K562 (cell line): Measurements from ENCODE around the gene PHF19. TPM values are rescaled to one million over a fixed set of nuclear protein-coding genes. Genes with fewer than 3 reads are reported as not detected.

Source experiments
- ATAC-seq: fragments of 200-7000 bp; cut with Tn5 transposase; 3 replicates; pipeline ENCODE4 v1.9.1; 2020; ENCODE audit warnings: moderate library complexity
- BruUV-seq: library from RNA; stranded (reverse); fragments of 400-500 nt; replicated peaks from 2 replicates; lab custom pipeline; 2021; lab: Mats Ljungman, UMichigan
- CTCF ChIA-PET: fragments of 300-600 bp; formaldehyde crosslinking; extraction: SDS; loops from one replicate; lab custom pipeline; 2021; ENCODE audit warnings: low intra/inter-chr PET ratio; lab: Yijun Ruan, JAX
- POLR2A ChIA-PET: fragments of 300-600, 350-650 bp; sonication (Branson Sonifier 250); formaldehyde crosslinking; extraction: SDS; loops from one replicate; lab custom pipeline; 2021; ENCODE audit warnings: antibody characterized with exemption, inconsistent platforms; lab: Yijun Ruan, JAX
- DNase-seq, 4 experiments: peaks; one replicate each; pipeline versions ENCODE4 v3.0.0 to v3.0.0-alpha.2; 2011 to 2018; ENCODE audit warnings: low spot score in 3 of 4, mixed read lengths in 3 of 4; ENCODE audit errors: extremely low read depth in 1 of 4
- FAIRE-seq: peaks from 2 replicates; lab custom pipeline; 2011; peaks lifted over from hg19 to GRCh38; lab: Jason Lieb, UNC
- H2AFZ ChIP-seq: 2 replicates; pipeline ENCODE4 v1.6.0; 2011; ENCODE audit warnings: low read depth, low read length, control low read depth, inconsistent platforms
- H3K27ac ChIP-seq: fragments of 200-600 bp; 3 replicates; pipeline ENCODE4 v1.8.0; 2011; ENCODE audit warnings: low read depth, mild to moderate bottlenecking, control low read depth, inconsistent platforms, low read length, moderate library complexity, mixed read lengths; ENCODE audit errors: extremely low read depth
- H3K27me3 ChIP-seq, 2 experiments: fragments of 300-600 bp in 1 of 2; 2 replicates in 1 of 2; 3 replicates in 1 of 2; pipeline versions ENCODE4 v1.6.0 to v1.8.0; 2011; ENCODE audit warnings: inconsistent platforms in 2 of 2, low read length in 2 of 2, mild to moderate bottlenecking in 1 of 2, mixed read lengths in 1 of 2, moderate library complexity in 1 of 2; ENCODE audit not compliant: control insufficient read depth in 2 of 2, insufficient read depth in 2 of 2
- H3K36me3 ChIP-seq: fragments of 300-600 bp; 3 replicates; pipeline ENCODE4 v1.8.0; 2011; ENCODE audit warnings: mild to moderate bottlenecking, low read length, inconsistent platforms; ENCODE audit not compliant: control insufficient read depth, insufficient read depth
- H3K4me1 ChIP-seq, 2 experiments: fragments of 200-600 bp in 1 of 2; replicated peaks in 1 of 2; 2 replicates in 1 of 2; 3 replicates in 1 of 2; pipeline versions ENCODE4 v1.5.1 to v1.8.0; 2011; ENCODE audit warnings: inconsistent platforms in 2 of 2, low read length in 2 of 2, mild to moderate bottlenecking in 1 of 2, mixed read lengths in 1 of 2, moderate library complexity in 1 of 2; ENCODE audit not compliant: control insufficient read depth in 2 of 2, insufficient read depth in 2 of 2
- H3K4me2 ChIP-seq: 2 replicates; pipeline ENCODE4 v1.6.1; 2011; ENCODE audit warnings: low read length, control low read depth, inconsistent platforms, mixed read lengths; ENCODE audit not compliant: insufficient read depth
- H3K4me3 ChIP-seq: fragments of 200-600 bp; sonication (generic), shearing (Covaris generic); 2 replicates; pipeline ENCODE4 v1.5.1; 2016; ENCODE audit warnings: control low read depth, inconsistent platforms
- H3K79me2 ChIP-seq: fragments of 200-600 bp; 3 replicates; pipeline ENCODE4 v1.8.0; 2011; ENCODE audit warnings: low read length, inconsistent platforms; ENCODE audit not compliant: control insufficient read depth, insufficient read depth
- H3K9ac ChIP-seq, 2 experiments: 2 replicates each; pipeline versions ENCODE4 v1.6.0 to v1.6.1; 2011; ENCODE audit warnings: low read depth in 2 of 2, low read length in 2 of 2, control low read depth in 1 of 2, inconsistent platforms in 1 of 2, mild to moderate bottlenecking in 1 of 2, mixed read lengths in 1 of 2; ENCODE audit not compliant: insufficient read depth in 1 of 2
- H3K9me1 ChIP-seq: one replicate; pipeline ENCODE4 v1.6.0; 2011; ENCODE audit warnings: inconsistent platforms, mild to moderate bottlenecking, low read length, moderate library complexity; ENCODE audit not compliant: control insufficient read depth, insufficient read depth
- H3K9me3 ChIP-seq: replicated peaks from 2 replicates; pipeline ENCODE4 v1.5.1; 2011; ENCODE audit warnings: low read depth, low read length, inconsistent platforms; ENCODE audit not compliant: control insufficient read depth, insufficient read depth
- H4K20me1 ChIP-seq: replicated peaks from 2 replicates; pipeline ENCODE4 v1.6.1; 2011; ENCODE audit warnings: low read length, inconsistent platforms, mixed read lengths; ENCODE audit not compliant: control insufficient read depth, insufficient read depth
- CAMTA2 ChIP-seq: fragments of 250-450 bp; sonication (Bioruptor Pico); conservative IDR thresholded peaks from 2 replicates; pipeline ENCODE4 v1.5.1; 2022
- CBFA2T2 ChIP-seq: fragments of 450-650 bp; conservative IDR thresholded peaks from 2 replicates; pipeline ENCODE4 v1.6.1; 2017; ENCODE audit warnings: mild to moderate bottlenecking
- ESRRA ChIP-seq: fragments of 450-650 bp; IDR thresholded peaks from 2 replicates; pipeline ENCODE4 v1.6.1; 2014; ENCODE audit warnings: low read depth, mild to moderate bottlenecking, moderate library complexity, borderline replicate concordance
- HLTF ChIP-seq: fragments of 450-650 bp; IDR thresholded peaks from 2 replicates; pipeline ENCODE4 v1.6.1; 2016
- HNRNPL ChIP-seq: fragments of 200-400 bp; formaldehyde crosslinking; IDR thresholded peaks from 2 replicates; pipeline ENCODE4 v1.6.1; 2017; ENCODE audit warnings: low read depth, mild to moderate bottlenecking, low read length
- MEIS2 ChIP-seq: fragments of 450-650 bp; IDR thresholded peaks from 2 replicates; pipeline ENCODE4 v1.6.1; 2014; ENCODE audit warnings: mild to moderate bottlenecking; ENCODE audit not compliant: partially characterized antibody
- MXI1 ChIP-seq: IDR thresholded peaks from 2 replicates; pipeline ENCODE4 v1.6.1; 2011; ENCODE audit warnings: low read depth, mild to moderate bottlenecking, improper control_type of control experiment, low read length
- NR4A1 ChIP-seq, 2 experiments: fragments of 250-450 bp in 1 of 2; fragments of 450-650 bp in 1 of 2; sonication (Bioruptor Pico) in 1 of 2; IDR thresholded peaks; 2 replicates each; pipeline versions ENCODE4 v1.4.0 to v1.6.1; 2016 to 2020; ENCODE audit warnings: mild to moderate bottlenecking in 2 of 2, missing compliant biosample characterization in 1 of 2, missing genetic modification characterization in 1 of 2, moderate library complexity in 1 of 2
- PCBP1 ChIP-seq: fragments of 200-400 bp; formaldehyde crosslinking; IDR thresholded peaks from 2 replicates; pipeline ENCODE4 v1.6.1; 2018; ENCODE audit warnings: mild to moderate bottlenecking, low read depth, low read length; ENCODE audit not compliant: poor library complexity, severe bottlenecking
- POLR2A ChIP-seq: fragments of 450-650 bp; conservative IDR thresholded peaks from 2 replicates; pipeline ENCODE4 v1.6.1; 2016
- SMC3 ChIP-seq: conservative IDR thresholded peaks from 2 replicates; pipeline ENCODE4 v1.6.1; 2011; ENCODE audit warnings: low read depth, low read length, improper control_type of control experiment; ENCODE audit not compliant: insufficient read depth
- SP2 ChIP-seq: IDR thresholded peaks from 2 replicates; pipeline ENCODE4 v1.6.1; 2011; ENCODE audit warnings: mild to moderate bottlenecking, low read depth, low read length, moderate library complexity; ENCODE audit not compliant: poor library complexity, severe bottlenecking; ENCODE audit errors: extremely low read depth
- SRSF3 ChIP-seq: fragments of 200-400 bp; formaldehyde crosslinking; IDR thresholded peaks from 2 replicates; pipeline ENCODE4 v1.6.1; 2016; ENCODE audit warnings: mild to moderate bottlenecking, low read length, moderate library complexity; ENCODE audit not compliant: insufficient read depth
- TBL1XR1 ChIP-seq, 2 experiments: IDR thresholded peaks; 2 replicates each; pipeline ENCODE4 v1.6.1; 2012; ENCODE audit warnings: improper control_type of control experiment in 2 of 2, low read length in 2 of 2, mild to moderate bottlenecking in 1 of 2
- ZNF146 ChIP-seq: IDR thresholded peaks from one replicate; pipeline ENCODE4 v1.6.1; 2018; ENCODE audit warnings: missing compliant biosample characterization; ENCODE audit not compliant: unreplicated experiment
- ZNF311 ChIP-seq: fragments of 250-450 bp; sonication (Bioruptor Pico); IDR thresholded peaks from 2 replicates; pipeline ENCODE4 v1.4.0; 2020; ENCODE audit warnings: mild to moderate bottlenecking, moderate library complexity
- ZNF408 ChIP-seq: fragments of 250-450 bp; sonication (Bioruptor Pico); IDR thresholded peaks from 2 replicates; pipeline ENCODE4 v1.4.0; 2020; ENCODE audit warnings: low read depth, mild to moderate bottlenecking, moderate library complexity
- ZNF584 ChIP-seq: fragments of 200-800 bp; sonication (Bioruptor generic); IDR thresholded peaks from 2 replicates; pipeline ENCODE4 v1.6.1; 2016; ENCODE audit warnings: low read depth, mild to moderate bottlenecking, missing genetic modification characterization, missing compliant biosample characterization
- WGBS: fragments of 100-300 bp; shearing (Covaris generic); methylation state at CpG from one replicate; pipeline ENCODE4 v1.1.6; 2016; ENCODE audit warnings: low coverage, mixed read lengths; ENCODE audit not compliant: insufficient coverage; ENCODE audit errors: missing lambda C conversion rate; 5-methylcytosine and 5-hydroxymethylcytosine counted together
- in situ Hi-C: fragments of 300-500 bp; cut with MboI; formaldehyde crosslinking; loops from 4 replicates; pipeline ENCODE4 v1.15.0; 2018; ENCODE audit warnings: inconsistent platforms, mixed read lengths
- intact Hi-C: fragments of 100-400 bp; cut with micrococcal nuclease; formaldehyde crosslinking; loops from 2 replicates; pipeline ENCODE4 v1.14.2; 2022
- polyA plus RNA-seq, 8 experiments: library from polyadenylated mRNA; depleted of rRNA in 4 of 8; stranded (reverse) in 5 of 8; unstranded in 3 of 8; fragments of >200 nt; fragmentation: Nextera tagmentation in 2 of 8; fragmentation: Illumina TruSeq in 1 of 8; extraction: Ambion mirVana in 2 of 8; extraction: Trizol in 1 of 8; gene quantifications; 2 replicates each; pipeline versions ENCODE4 v1.2.1 to v1.2.3, GENCODE V29; 2011 to 2014; ENCODE audit warnings: inconsistent platforms in 1 of 8, missing spikeins in 1 of 8
- total RNA-seq, 7 experiments: library from RNA; depleted of rRNA in 6 of 7; stranded (reverse); fragments of >200 nt in 6 of 7; fragmentation: Illumina TruSeq in 2 of 7; extraction: Trizol in 2 of 7; gene quantifications; 2 replicates each; pipeline versions ENCODE4 v1.2.1 to v1.2.3, GENCODE V29; 2011 to 2021; ENCODE audit warnings: low replicate concordance in 1 of 7
- TF ChIP-seq, protein P1 (sequence below): sonication (generic); formaldehyde crosslinking; IDR thresholded peaks from 2 replicates; pipeline ENCODE4 v1.9.0; 2022; ENCODE audit warnings: mild to moderate bottlenecking, missing genetic modification reagents

PHF19 gene
- total and polyA plus RNA-seq, 9 of the 15 experiments (the other 6 are each of a cell fraction or from before 2014, with no cell fraction given), result 95.8 to 403 (median 255) TPM

GRCh38 chr9:120875954-120876841, 790 bp downstream of the PHF19 start:
- no TSS peak for BruUV-seq
- TF ChIP-seq ZNF584 (CRISPR knock-in tag) (no peak), NR4A1 (CRISPR knock-in tag; IDR thresholded peaks at IDR 0.05) (no peak), NR4A1 (tag; IDR thresholded peaks at IDR 0.05) (no peak), ZNF408 (CRISPR knock-in tag) (no peak), MXI1 (peak; percentile 32; the same call in 1 of the 2 replicates), HNRNPL (no peak), POLR2A (no peak), CAMTA2 (CRISPR knock-in tag) (no peak), SRSF3 (no peak), CBFA2T2 (no peak), HLTF (no peak), PCBP1 (no peak), TBL1XR1 (IDR thresholded peaks at IDR 0.05; ENCODE audit: low read length in 2 of 2) (peak; percentile 19 to 66; a peak in 3 of 4 replicates), ZNF311 (CRISPR knock-in tag) (no peak), ZNF146 (no peak), SMC3 (peak; percentile 9; the same call in 1 of the 2 replicates), SP2 (no peak), ESRRA (no peak), MEIS2 (no peak)
- TF ChIP-seq, protein P1, sequence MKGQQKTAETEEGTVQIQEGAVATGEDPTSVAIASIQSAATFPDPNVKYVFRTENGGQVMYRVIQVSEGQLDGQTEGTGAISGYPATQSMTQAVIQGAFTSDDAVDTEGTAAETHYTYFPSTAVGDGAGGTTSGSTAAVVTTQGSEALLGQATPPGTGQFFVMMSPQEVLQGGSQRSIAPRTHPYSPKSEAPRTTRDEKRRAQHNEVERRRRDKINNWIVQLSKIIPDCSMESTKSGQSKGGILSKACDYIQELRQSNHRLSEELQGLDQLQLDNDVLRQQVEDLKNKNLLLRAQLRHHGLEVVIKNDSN (CRISPR knock-in tag), result no peak

More at GRCh38 chr9:120875954-120876841, 790 bp downstream of the PHF19 start:
- H2AFZ ChIP-seq, result peak overlapping the region; percentile 67
- H3K4me1 ChIP-seq, result peaks cover 45 to 50% of the 10 kb centered on the region in 2 experiments
- ATAC-seq, result peak; percentile 84
- no peaks in the 10 kb centered on the region for H3K9me1 ChIP-seq
- H3K9me3 ChIP-seq, result no peaks in the 10 kb centered on the region
- ChIA-PET POLR2A (interaction anchor here (0.7 to 15.5 kb wide), 9 partner anchors 11 to 199 kb away, joined by 3 to 464 read pairs (median 5); partner anchors contain the start of gene PSMD5), CTCF (interaction anchor here (0.6 kb wide), 1 partner anchor 32 kb away, joined by 3 read pairs; no protein-coding TSS in a partner anchor)
- in situ Hi-C loops (no loop called here), intact Hi-C loops (loop anchor here (2.0 to 10.0 kb wide), 3 partner anchors 33 to 199 kb away; partner anchors contain the start of genes CNTRL and PSMD5)
- 1% methylated on average over 65 of the region's 65 CpGs for WGBS
- peak overlapping the region; percentile 100 for H3K4me2 ChIP-seq
- H3K27ac ChIP-seq, result peak overlapping the region; percentile 95
- DNase-seq, result peak; percentile 100
- peak overlapping the region; percentile 74 for H3K4me3 ChIP-seq
- no peaks in the 10 kb centered on the region for H4K20me1 ChIP-seq
- peak overlapping the region; percentile 98 for H3K9ac ChIP-seq
- H3K79me2 ChIP-seq, result peaks cover 56% of the 10 kb centered on the region
- no peaks in the 10 kb centered on the region; a peak in 1 of 5 replicates for H3K27me3 ChIP-seq
- FAIRE-seq, result peak; percentile 73
- H3K36me3 ChIP-seq, result peaks cover 54% of the 10 kb centered on the region
